ENCODE data around the gene GREB1L.

The GREB1L gene

DNA sequence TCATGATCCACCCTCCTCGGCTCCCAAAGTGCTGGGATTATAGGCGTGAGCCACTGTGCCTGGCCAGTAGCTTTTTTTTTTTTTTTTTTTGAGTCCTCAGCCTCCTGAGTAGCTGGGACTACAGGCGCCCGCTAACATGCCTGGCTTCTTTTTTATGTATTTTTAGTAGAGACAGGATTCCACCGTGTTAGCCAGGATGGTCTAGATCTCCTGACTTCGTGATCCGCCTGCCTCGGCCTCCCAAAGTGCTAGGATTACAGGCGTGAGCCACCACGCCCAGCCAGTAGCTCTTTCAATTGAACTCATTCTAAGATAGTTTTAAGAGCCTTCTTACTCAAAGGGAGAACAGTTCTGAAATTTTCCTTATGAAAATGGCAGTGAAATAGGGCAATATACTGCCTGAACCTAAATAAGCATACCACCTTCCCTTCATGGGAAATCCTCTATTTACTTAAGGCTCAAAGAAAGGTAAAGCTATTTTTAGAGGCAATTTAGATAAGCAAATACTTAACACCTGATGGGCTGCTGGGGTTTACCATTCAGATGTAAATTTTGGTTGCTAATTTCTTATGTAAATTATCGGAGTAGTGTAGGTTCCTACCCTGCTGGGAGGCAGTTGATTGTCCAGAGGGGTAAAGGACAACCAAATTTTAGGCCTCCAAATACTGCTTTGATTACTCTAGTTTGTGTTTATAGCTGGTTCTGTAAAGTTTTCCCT lies 144.7 kb downstream of the GREB1L start:
- H3K9me3 Mint-ChIP-seq: no peaks in the 10 kb centered on the region
- no peaks in the 10 kb centered on the region for H3K4me1 Mint-ChIP-seq (ENCODE audit: low read depth)
- H3K4me3 Mint-ChIP-seq: no peak overlapping the region
- no peak for DNase-seq (ENCODE audit: low spot score)
- no peak overlapping the region for H3K27ac Mint-ChIP-seq
- no peaks in the 10 kb centered on the region for H3K27me3 Mint-ChIP-seq (ENCODE audit: low read depth)
- H3K36me3 Mint-ChIP-seq (ENCODE audit: low read depth): no peaks in the 10 kb centered on the region

DNA sequence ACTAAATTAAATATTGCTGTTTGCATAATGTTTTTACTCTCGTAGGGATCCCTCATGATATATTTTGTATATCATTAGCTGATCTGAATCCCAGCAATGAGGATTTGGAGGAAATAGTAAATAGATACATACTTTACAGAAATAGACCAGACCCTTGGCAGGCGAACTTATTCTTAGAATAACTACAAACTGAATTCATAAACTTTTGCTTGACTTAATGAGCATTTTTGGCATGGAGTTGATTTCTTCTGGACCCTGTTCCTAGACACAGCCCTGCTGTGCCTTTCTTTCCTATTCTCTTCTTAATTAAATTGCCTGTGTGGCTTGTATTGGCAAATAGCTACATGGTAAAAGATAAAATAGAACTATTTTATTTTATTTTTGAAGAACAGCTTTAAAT lies 145.9 kb downstream of the GREB1L start:
- H3K27ac Mint-ChIP-seq: no peak overlapping the region

DNA sequence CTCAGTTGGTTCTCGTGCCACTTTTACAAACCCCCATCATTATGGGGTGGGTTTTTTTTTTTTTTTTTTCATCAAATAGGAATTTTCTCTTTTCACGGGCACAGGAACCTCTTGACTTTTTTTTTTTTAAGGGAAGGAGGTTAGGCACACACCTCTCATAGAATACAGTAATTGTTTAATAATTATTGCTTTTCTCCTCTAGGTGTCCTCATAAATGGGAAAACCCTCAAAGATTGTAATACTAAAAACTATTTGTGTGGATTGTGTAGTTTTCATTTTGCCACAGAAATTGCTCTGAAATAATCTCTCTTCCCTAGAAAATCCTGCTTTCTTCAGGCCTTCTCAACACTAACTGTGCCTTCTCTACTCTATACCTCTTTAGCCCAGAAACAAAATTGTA lies 147.3 kb downstream of the GREB1L start:
- Mint-ChIP-seq H3K27me3 (ENCODE audit: low read depth) (no peaks in the 10 kb centered on the region), H3K9me3 (no peaks in the 10 kb centered on the region), H3K4me1 (ENCODE audit: low read depth) (no peaks in the 10 kb centered on the region), H3K27ac (no peak overlapping the region), H3K36me3 (ENCODE audit: low read depth) (no peaks in the 10 kb centered on the region), H3K4me3 (no peak overlapping the region)
- no peak for DNase-seq (ENCODE audit: low spot score)

More for the DNA sequence above, 145.9 kb downstream of the GREB1L start:
- Mint-ChIP-seq H3K9me3 (no peaks in the 10 kb centered on the region), H3K27me3 (ENCODE audit: low read depth) (no peaks in the 10 kb centered on the region), H3K36me3 (ENCODE audit: low read depth) (no peaks in the 10 kb centered on the region), H3K4me3 (no peak overlapping the region), H3K4me1 (ENCODE audit: low read depth) (no peaks in the 10 kb centered on the region)
- DNase-seq (ENCODE audit: low spot score): no peak

DNA sequence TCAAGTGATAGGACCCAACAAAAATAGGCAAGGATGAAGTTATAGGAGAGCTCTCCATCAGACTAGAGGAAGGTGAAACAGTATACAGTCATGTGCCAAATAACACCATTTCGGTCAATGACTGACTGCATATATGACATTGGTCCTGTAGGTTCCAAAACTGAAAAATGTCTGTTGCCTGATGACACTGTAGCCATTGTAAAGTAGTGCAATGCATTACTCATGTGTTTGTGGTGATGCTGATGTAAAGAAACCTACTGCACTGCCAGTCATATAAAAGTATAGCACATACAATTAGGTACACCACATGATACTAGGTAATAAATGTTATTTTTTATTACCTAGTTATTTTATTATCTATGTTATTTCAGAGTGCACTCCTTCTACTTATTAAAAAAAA lies 147.9 kb downstream of the GREB1L start:
- no peaks in the 10 kb centered on the region for H3K27me3 Mint-ChIP-seq (ENCODE audit: low read depth)

DNA sequence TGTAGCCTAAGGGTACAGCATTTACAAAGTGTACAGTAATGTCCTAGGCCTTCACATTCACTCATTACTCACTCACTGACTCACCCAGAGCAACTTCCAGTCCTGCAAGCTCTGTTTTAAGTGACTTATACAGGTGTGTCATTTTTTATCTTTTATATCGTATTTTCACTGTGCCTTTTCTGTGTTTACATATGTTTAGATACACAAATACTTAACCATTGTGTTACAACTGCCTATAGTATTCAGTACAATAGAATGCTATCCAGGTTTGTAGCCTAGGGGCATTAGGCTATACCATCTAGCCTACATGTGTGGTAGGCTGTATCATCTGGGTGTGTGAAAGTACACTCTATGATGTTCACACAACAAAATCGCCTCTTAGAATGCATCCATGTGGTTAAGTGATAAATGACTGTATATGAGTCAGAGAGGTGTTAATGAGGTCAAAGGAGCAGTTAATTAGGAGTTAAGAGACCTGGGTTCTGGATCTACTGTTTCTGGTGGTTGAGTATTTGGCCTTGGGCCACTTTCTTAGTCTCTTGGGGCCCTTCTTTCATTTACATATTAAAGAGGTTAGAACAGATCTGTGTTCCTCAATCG lies 149.1 kb downstream of the GREB1L start:
- Mint-ChIP-seq H3K9me3 (no peaks in the 10 kb centered on the region), H3K36me3 (ENCODE audit: low read depth) (no peaks in the 10 kb centered on the region), H3K4me1 (ENCODE audit: low read depth) (no peaks in the 10 kb centered on the region), H3K4me3 (no peak overlapping the region), H3K27me3 (ENCODE audit: low read depth) (no peaks in the 10 kb centered on the region), H3K27ac (no peak overlapping the region)
- no peak for DNase-seq (ENCODE audit: low spot score)

More for the DNA sequence above, 147.9 kb downstream of the GREB1L start:
- Mint-ChIP-seq H3K4me1 (ENCODE audit: low read depth) (no peaks in the 10 kb centered on the region), H3K9me3 (no peaks in the 10 kb centered on the region), H3K36me3 (ENCODE audit: low read depth) (no peaks in the 10 kb centered on the region), H3K27ac (no peak overlapping the region), H3K4me3 (no peak overlapping the region)
- DNase-seq (ENCODE audit: low spot score): no peak

DNA sequence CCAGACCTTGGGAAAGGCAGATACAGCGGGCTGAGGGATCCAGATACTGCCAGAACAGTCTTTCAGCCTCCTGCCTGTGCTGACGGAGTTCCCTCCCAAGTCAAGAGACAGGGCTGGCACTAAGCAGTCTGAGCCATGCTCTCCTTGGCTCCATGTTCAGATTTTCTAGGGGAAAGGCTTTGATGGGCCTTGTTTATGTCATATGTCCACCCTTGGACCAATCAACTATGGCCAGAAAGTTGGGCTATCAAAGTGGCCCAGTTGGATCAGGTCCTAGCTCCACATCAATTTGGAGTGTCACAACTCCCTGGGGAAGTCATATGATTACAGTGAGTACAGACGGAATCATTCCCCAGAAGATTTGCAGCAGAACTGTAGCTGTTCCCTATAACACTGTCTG lies 152.0 kb downstream of the GREB1L start:
- Mint-ChIP-seq H3K4me3 (no peak overlapping the region), H3K4me1 (ENCODE audit: low read depth) (no peaks in the 10 kb centered on the region)

DNA sequence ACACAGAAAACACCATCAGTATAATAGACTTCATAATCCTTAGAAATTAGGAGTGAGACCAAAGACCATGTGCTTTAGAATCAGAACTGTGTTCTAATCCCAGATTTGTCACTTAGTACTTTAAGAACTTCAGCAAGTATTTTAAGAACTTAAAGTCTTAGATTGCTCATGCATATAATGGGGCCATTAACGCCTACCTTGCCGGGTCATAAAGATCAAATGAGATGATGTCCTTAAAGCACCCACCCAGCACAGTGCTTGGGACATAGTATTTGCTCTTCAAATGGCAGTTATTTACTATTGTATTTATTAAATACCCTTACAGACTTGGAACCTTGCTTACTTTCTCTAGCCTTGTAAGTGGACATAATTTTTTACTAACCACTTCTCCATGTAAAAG lies 156.1 kb downstream of the GREB1L start:
- no peak for DNase-seq (ENCODE audit: low spot score)
- Mint-ChIP-seq H3K4me1 (ENCODE audit: low read depth) (no peaks in the 10 kb centered on the region), H3K4me3 (no peak overlapping the region), H3K9me3 (no peaks in the 10 kb centered on the region), H3K27me3 (ENCODE audit: low read depth) (peaks cover 3% of the 10 kb centered on the region), H3K36me3 (ENCODE audit: low read depth) (no peaks in the 10 kb centered on the region), H3K27ac (no peak overlapping the region)

More for the DNA sequence above, 152.0 kb downstream of the GREB1L start:
- no peaks in the 10 kb centered on the region for H3K36me3 Mint-ChIP-seq (ENCODE audit: low read depth)
- H3K27ac Mint-ChIP-seq: no peak overlapping the region
- H3K27me3 Mint-ChIP-seq (ENCODE audit: low read depth): no peaks in the 10 kb centered on the region
- H3K9me3 Mint-ChIP-seq: no peaks in the 10 kb centered on the region
- no peak for DNase-seq (ENCODE audit: low spot score)

DNA sequence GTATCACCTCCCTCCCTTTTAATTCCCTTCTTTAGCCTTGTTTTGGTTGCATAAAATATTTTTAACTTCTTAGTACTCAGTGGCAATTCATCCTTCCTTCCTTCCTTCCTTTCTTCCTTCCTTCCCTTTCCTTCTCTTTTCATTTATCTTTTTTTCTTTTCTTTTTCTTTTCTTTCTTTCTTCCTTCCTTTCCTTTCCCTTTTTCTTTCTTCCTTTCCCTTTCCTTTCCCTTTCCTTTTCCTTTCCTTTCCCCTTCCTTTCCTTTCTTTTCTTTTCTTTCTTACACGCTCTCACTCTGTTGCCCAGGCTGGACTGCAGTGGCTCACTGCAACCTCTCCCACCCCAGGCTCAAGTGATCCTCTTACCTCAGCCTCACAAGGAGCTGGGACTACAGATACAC lies 160.2 kb downstream of the GREB1L start:
- no peaks in the 10 kb centered on the region for H3K36me3 Mint-ChIP-seq (ENCODE audit: low read depth)
- H3K4me1 Mint-ChIP-seq (ENCODE audit: low read depth): no peaks in the 10 kb centered on the region
- no peak overlapping the region for H3K4me3 Mint-ChIP-seq
- peaks cover 3% of the 10 kb centered on the region for H3K27me3 Mint-ChIP-seq (ENCODE audit: low read depth)
- no peaks in the 10 kb centered on the region for H3K9me3 Mint-ChIP-seq
- no peak for DNase-seq (ENCODE audit: low spot score)
- no peak overlapping the region for H3K27ac Mint-ChIP-seq

DNA sequence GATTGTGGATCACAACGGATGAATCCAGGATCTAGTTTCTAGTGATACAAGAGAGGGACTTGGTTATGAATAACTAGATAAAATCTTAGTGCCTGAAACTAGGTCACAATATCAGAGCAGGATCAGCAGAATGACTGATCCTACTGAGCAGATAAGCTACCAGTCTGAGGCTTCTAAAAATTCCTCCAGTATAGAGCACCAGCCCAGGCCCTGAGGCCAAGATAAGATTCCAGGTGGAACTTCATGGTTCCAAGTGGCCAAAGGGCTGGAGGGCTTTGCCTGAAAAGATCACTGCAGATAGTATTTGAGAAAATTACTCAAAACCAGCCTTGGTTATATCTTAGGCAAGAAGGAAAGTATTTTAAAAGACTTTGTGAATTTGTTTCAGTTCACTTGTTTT lies 162.4 kb downstream of the GREB1L start:
- Mint-ChIP-seq H3K36me3 (ENCODE audit: low read depth) (no peaks in the 10 kb centered on the region), H3K4me1 (ENCODE audit: low read depth) (no peaks in the 10 kb centered on the region), H3K27ac (no peak overlapping the region), H3K9me3 (no peaks in the 10 kb centered on the region), H3K27me3 (ENCODE audit: low read depth) (peaks cover 3% of the 10 kb centered on the region), H3K4me3 (no peak overlapping the region)
- DNase-seq (ENCODE audit: low spot score): no peak

DNA sequence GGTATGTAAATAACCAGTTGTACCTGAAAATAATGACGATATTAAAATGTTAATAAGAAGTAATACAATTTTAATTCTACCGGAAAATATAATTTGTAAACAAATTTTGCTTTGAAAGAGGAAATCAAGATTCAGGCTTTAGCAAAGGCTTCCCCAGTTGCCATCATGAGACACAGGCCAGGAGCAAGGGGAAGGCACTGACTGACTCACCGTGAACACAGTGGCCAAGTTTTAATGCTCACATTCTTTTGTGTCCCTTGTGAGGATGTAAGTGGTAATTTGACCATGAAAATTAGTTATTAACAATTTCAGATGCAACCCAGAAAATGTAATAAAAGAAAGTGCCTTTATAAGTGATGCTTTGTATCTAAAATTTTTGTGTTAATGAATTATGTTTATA lies 164.1 kb downstream of the GREB1L start:
- Mint-ChIP-seq H3K4me3 (no peak overlapping the region), H3K4me1 (ENCODE audit: low read depth) (no peaks in the 10 kb centered on the region), H3K27ac (no peak overlapping the region), H3K36me3 (ENCODE audit: low read depth) (no peaks in the 10 kb centered on the region), H3K27me3 (ENCODE audit: low read depth) (peaks cover 3% of the 10 kb centered on the region), H3K9me3 (no peaks in the 10 kb centered on the region)
- no peak for DNase-seq (ENCODE audit: low spot score)

DNA sequence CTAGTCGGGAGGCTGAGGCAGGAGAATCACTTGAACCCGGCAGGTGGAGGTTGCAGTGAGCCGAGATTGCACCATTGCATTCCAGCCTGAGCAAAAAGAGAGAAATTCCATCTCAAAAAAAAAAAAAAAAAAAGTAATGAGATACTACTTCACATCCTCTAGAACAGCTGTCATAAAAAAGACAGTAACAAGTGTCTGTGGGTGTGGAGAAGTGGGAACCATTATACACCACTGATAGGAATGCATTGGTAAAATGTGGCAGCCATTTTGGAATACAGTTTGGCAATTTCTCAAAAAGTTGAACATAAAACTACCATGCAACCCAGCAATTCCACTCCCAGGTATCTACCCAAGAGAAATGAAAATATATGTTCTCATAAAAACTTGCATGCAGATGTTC lies 166.6 kb downstream of the GREB1L start:
- Mint-ChIP-seq H3K27ac (no peak overlapping the region), H3K4me3 (no peak overlapping the region), H3K36me3 (ENCODE audit: low read depth) (no peaks in the 10 kb centered on the region), H3K4me1 (ENCODE audit: low read depth) (no peaks in the 10 kb centered on the region), H3K9me3 (no peaks in the 10 kb centered on the region), H3K27me3 (ENCODE audit: low read depth) (no peaks in the 10 kb centered on the region)
- no peak for DNase-seq (ENCODE audit: low spot score)

DNA sequence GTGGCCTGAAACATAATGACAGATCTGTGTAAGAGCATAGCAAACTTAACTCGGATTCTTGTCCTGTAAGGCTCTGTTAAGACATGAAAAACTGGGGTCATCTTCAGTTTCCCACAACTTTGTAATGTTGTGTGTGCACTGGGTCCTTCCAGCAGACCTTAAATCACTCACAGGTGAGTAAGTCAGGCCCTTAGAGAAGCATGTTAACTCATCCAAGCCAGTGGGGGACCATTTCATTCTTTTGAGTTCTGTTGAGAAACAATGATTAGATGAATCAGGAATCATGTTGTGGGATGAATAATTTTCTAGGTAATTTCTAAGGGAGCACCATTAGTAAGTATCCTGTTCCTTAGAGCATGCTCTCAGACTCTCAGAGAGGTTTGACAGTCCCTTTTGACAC lies 191.4 kb downstream of the GREB1L start:
- Mint-ChIP-seq H3K9me3 (no peaks in the 10 kb centered on the region), H3K4me3 (no peak overlapping the region), H3K4me1 (ENCODE audit: low read depth) (no peaks in the 10 kb centered on the region), H3K27ac (no peak overlapping the region), H3K36me3 (ENCODE audit: low read depth) (no peaks in the 10 kb centered on the region), H3K27me3 (ENCODE audit: low read depth) (no peaks in the 10 kb centered on the region)
- no peak for DNase-seq (ENCODE audit: low spot score)

DNA sequence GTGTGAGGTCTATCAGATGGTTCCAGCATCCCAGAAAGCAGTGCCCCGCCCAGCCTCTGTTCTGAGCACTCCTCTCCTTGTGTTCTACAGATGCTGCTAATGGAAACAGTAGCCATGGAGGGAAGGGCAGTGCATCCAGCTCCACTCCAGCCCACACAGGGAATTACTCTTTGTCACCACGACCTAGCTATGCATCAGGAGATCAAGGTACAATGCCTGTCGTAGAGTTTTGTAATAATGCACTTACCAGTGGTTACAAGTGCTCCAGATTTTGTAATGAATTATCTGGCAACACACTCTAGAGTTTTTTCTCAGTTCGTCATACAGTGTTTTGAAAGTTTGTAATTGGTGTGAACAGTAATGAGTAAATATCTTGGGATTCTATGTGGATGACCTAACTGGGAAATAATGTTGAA lies 197.4 kb downstream of the GREB1L start:
- H3K4me3 Mint-ChIP-seq: no peak overlapping the region
- H3K4me1 Mint-ChIP-seq (ENCODE audit: low read depth): no peaks in the 10 kb centered on the region
- no peak overlapping the region for H3K27ac Mint-ChIP-seq
- no peak for DNase-seq (ENCODE audit: low spot score)
- H3K27me3 Mint-ChIP-seq (ENCODE audit: low read depth): peaks cover 10% of the 10 kb centered on the region
- H3K36me3 Mint-ChIP-seq (ENCODE audit: low read depth): no peaks in the 10 kb centered on the region
- no peaks in the 10 kb centered on the region for H3K9me3 Mint-ChIP-seq

DNA sequence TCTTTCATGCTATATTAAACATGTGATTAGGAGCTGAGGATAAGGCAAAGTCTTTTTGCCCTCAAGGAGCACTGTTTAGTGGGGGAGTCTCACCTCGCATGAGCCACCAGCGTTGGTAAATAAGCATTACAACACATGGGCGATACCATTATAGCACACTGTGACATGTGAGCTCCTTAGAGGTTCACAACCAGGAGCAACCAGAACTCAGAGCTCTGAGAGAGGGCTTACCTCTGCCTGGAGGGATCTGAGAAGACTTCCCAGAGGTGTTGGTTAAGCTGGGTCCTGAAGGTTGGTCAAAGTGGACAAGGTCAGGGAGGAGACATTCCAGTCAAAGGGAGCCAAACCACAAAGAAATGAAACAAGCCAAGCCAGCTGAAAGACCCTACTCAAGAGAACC lies 199.6 kb downstream of the GREB1L start:
- Mint-ChIP-seq H3K27ac (no peak overlapping the region), H3K4me1 (ENCODE audit: low read depth) (no peaks in the 10 kb centered on the region), H3K36me3 (ENCODE audit: low read depth) (no peaks in the 10 kb centered on the region), H3K9me3 (no peaks in the 10 kb centered on the region), H3K27me3 (ENCODE audit: low read depth) (peaks cover 10% of the 10 kb centered on the region), H3K4me3 (no peak overlapping the region)
- DNase-seq (ENCODE audit: low spot score): no peak
